GM12864 (cell line): ENCODE results near the gene UMODL1.

ENCODE experiments used
- DNase-seq: peaks from one replicate; pipeline ENCODE4 v3.0.0-alpha.2; 2011; ENCODE audit warnings: low read depth
- H3K4me3 ChIP-seq: 2 replicates; pipeline ENCODE4 v1.5.1; 2011; ENCODE audit warnings: mild to moderate bottlenecking, low read depth, low read length, control low read depth
- TF ChIP-seq, protein P1 (sequence below): IDR thresholded peaks from 2 replicates; pipeline ENCODE4 v1.5.1; 2011; ENCODE audit warnings: low read depth, mild to moderate bottlenecking, moderate library complexity, low read length, control low read depth, inconsistent platforms; ENCODE audit errors: missing control alignments

Gene UMODL1

DNA sequence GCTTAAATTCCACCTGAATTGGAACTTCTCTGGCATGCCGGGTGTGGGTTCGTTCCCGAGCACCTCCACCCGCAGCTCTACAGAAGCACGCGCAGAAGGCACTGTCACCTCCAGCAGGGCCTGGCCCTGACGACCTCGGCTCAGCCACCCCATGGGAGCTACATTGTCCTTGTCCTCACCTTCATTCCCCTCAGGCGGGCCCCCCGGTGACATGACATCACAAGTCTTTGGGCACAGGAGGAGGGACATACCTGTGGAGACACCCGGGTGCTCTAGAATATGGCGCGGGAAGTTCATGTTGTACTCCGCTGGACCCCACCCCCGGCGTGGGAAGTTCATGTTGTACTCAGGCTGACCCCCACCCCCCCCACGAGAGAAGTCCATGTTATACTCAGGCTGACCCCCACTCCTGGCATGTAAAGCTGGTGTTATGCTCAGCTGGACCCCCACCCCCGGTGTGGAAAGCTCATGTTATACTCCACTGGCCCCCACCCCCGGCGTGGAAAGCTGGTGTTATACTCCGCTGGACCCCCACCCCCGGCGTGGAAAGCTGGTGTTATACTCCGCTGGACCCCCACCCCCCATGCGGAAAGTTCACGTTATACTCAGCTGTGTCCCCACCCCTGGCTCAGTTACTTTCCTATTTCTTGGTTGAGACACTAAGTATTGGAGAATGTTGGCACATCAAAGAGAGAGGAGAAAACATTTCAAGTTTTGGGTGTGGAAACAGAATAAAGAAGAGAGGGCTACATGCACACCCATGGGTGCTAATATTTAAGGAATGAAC is 37.6 kb downstream of the UMODL1 start:
- H3K4me3 ChIP-seq, result no peak overlapping the region
- no peak for DNase-seq
- TF ChIP-seq, protein P1, sequence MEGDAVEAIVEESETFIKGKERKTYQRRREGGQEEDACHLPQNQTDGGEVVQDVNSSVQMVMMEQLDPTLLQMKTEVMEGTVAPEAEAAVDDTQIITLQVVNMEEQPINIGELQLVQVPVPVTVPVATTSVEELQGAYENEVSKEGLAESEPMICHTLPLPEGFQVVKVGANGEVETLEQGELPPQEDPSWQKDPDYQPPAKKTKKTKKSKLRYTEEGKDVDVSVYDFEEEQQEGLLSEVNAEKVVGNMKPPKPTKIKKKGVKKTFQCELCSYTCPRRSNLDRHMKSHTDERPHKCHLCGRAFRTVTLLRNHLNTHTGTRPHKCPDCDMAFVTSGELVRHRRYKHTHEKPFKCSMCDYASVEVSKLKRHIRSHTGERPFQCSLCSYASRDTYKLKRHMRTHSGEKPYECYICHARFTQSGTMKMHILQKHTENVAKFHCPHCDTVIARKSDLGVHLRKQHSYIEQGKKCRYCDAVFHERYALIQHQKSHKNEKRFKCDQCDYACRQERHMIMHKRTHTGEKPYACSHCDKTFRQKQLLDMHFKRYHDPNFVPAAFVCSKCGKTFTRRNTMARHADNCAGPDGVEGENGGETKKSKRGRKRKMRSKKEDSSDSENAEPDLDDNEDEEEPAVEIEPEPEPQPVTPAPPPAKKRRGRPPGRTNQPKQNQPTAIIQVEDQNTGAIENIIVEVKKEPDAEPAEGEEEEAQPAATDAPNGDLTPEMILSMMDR, result no peak

DNA sequence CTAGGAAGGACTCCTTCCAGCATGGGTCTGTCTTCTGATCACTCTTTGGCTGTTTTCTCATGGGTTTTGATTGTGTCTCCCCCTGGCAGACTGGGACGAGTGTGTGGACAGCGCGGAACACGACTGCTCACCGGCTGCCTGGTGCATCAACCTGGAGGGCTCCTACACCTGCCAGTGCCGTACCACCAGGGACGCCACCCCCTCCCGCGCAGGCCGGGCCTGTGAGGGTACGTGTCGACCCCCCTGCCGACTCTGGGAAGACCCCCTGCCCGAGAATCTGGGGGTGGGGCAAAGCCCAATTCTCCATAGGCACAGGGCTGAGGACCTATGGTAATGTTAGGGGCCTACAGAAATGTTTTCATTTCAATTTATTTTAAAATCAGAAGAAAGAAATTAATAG is 38.4 kb downstream of the UMODL1 start:
- DNase-seq, result no peak
- no peak overlapping the region for H3K4me3 ChIP-seq
- TF ChIP-seq, protein P1, result no peak

- no peak overlapping the region for H3K4me3 ChIP-seq
- no peak for DNase-seq
- TF ChIP-seq, protein P1, result no peak
Observed at GRCh38 chr21:42109873-42110525, 38.9 kb downstream of the UMODL1 start.

DNA sequence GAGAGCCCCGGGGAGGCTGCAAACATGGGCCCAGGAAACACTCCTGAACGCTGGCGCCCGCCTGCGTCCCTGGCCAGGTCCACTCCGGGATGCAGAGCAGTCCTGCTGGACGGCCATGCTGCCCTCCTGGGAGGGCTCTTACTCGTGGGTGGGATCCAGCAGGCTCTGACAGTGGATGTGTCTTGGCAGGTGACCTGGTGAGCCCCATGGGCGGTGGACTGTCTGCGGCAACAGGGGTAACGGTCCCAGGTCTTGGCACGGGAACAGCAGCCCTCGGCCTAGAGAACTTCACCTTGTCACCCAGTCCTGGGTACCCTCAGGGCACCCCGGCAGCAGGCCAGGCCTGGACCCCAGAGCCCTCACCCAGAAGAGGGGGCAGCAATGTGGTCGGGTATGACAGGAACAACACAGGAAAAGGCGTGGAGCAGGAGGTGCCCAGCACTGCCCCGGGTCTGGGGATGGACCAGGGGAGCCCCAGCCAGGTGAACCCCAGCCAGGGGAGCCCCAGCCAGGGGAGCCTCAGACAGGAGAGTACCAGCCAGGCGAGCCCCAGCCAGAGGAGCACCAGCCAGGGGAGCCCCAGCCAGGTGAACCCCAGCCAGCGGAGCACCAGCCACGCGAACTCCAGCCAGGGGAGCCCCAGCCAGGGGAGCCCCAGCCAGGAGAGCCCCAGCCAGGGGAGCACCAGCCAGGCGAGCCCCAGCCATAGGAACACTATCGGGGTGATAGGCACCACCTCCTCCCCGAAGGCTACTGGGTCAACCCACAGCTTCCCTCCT is 39.8 kb downstream of the UMODL1 start:
- DNase-seq, result no peak
- TF ChIP-seq, protein P1, result no peak
- H3K4me3 ChIP-seq, result no peak overlapping the region

- H3K4me3 ChIP-seq, result no peak overlapping the region
- DNase-seq, result no peak
- TF ChIP-seq, protein P1, result no peak
Observed at GRCh38 chr21:42111470-42111743, 40.3 kb downstream of the UMODL1 start.

DNA sequence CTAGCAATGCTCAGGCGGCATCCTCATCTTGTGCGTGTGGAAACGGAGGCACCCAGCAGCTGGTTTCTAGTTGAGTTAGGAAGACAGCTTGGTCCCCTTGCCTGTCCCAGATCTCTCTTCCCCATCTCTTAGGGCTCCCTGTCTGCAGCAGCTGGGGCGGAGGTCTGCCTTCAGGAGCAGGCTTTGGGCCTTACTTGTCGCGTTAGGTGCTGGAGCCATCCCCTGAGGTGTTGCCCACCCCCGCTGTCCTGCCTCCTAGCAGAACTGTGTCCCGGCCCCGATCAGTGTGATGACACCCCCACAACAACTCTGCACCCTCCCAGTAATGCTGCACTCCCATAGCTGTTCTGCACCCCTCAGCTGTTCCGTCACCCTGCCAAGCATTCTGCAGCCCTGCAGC is 40.7 kb downstream of the UMODL1 start:
- no peak for DNase-seq
- TF ChIP-seq, protein P1, result no peak
- no peak overlapping the region for H3K4me3 ChIP-seq

DNA sequence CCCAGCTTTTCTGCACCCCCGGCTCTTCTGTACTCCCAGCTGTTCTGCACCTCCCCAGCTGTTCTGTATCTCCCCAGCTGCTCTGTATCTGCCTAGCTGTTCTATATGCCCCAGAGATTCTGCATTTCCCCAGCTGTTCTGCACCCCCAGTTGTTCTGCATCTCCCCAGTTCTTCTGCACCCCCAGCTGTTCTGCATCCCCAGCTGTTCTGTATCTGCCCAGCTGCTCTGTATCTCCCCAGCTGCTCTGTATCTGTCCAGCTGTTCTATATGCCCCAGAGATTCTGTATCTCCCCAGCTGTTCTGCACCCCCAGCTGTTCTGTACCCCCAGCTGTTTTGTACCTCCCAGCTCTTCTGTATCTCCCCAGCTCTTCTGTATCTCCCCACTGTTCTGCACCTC is 41.1 kb downstream of the UMODL1 start:
- DNase-seq, result no peak
- TF ChIP-seq, protein P1, result no peak
- no peak overlapping the region for H3K4me3 ChIP-seq
